Neural progenitor cell (in vitro differentiated cells): ENCODE results near the gene DCAF5.

ENCODE experiments used
- CTCF ChIP-seq: fragments of 200-600 bp; sonication (generic); IDR thresholded peaks from 2 replicates; pipeline ENCODE4 v1.5.1; 2017; ENCODE audit warnings: antibody characterized with exemption, mild to moderate bottlenecking
- EZH2 ChIP-seq: fragments of 200-600 bp; sonication (generic); IDR thresholded peaks from 2 replicates; pipeline ENCODE4 v1.6.1; 2017; ENCODE audit warnings: antibody characterized with exemption, mild to moderate bottlenecking, moderate library complexity

- TF ChIP-seq CTCF (no peak), EZH2 (no peak)
Observed at GRCh38 chr14:69077841-69078240, 75.1 kb downstream of the DCAF5 start.
